A549 (cell line): Measurements from ENCODE around the gene STARD13.

Experiments used
- CTCF ChIP-seq: fragments of >200 bp; sonication (Bioruptor Twin); formaldehyde crosslinking; IDR thresholded peaks from 3 replicates; pipeline ENCODE4 v1.5.1; 2016
- POLR2A ChIP-seq: IDR thresholded peaks from 2 replicates; pipeline ENCODE4 v1.6.1; 2012; ENCODE audit warnings: mild to moderate bottlenecking, low read length
- RCOR1 ChIP-seq: fragments of 150-350 bp; IDR thresholded peaks from 2 replicates; pipeline ENCODE4 v1.6.1; 2014; ENCODE audit warnings: antibody characterized with exemption, low read length, low read depth
- TF ChIP-seq, protein P1 (sequence below): fragments of 200-600 bp; sonication (generic); IDR thresholded peaks from 2 replicates; pipeline ENCODE4 v1.6.1; 2016; ENCODE audit warnings: antibody characterized with exemption, mild to moderate bottlenecking, moderate library complexity

- TF ChIP-seq, protein P1, sequence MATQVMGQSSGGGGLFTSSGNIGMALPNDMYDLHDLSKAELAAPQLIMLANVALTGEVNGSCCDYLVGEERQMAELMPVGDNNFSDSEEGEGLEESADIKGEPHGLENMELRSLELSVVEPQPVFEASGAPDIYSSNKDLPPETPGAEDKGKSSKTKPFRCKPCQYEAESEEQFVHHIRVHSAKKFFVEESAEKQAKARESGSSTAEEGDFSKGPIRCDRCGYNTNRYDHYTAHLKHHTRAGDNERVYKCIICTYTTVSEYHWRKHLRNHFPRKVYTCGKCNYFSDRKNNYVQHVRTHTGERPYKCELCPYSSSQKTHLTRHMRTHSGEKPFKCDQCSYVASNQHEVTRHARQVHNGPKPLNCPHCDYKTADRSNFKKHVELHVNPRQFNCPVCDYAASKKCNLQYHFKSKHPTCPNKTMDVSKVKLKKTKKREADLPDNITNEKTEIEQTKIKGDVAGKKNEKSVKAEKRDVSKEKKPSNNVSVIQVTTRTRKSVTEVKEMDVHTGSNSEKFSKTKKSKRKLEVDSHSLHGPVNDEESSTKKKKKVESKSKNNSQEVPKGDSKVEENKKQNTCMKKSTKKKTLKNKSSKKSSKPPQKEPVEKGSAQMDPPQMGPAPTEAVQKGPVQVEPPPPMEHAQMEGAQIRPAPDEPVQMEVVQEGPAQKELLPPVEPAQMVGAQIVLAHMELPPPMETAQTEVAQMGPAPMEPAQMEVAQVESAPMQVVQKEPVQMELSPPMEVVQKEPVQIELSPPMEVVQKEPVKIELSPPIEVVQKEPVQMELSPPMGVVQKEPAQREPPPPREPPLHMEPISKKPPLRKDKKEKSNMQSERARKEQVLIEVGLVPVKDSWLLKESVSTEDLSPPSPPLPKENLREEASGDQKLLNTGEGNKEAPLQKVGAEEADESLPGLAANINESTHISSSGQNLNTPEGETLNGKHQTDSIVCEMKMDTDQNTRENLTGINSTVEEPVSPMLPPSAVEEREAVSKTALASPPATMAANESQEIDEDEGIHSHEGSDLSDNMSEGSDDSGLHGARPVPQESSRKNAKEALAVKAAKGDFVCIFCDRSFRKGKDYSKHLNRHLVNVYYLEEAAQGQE: no peak
- no peak for TF ChIP-seq CTCF
- no peak for TF ChIP-seq RCOR1
- no peak for TF ChIP-seq POLR2A
These were observed 26.8 kb downstream of the STARD13 start for GRCh38 chr13:33258808-33259193.
